ENCODE results near the gene PDZD8.
"Not testable (repeated sequence)": the region's sequence is repeated elsewhere in the genome, so short reads cannot be mapped to it uniquely, and the experiment has no call there.

Gene PDZD8

GRCh38 chr10:117303451-117303850 lies 71.8 kb downstream of the PDZD8 start:
- in situ Hi-C loops (cut with MboI; ENCODE audit: low sequenced_read_pairs): not testable (repeated sequence)

- in situ Hi-C loops (cut with MboI; ENCODE audit: low sequenced_read_pairs): no loop called here
Measured at GRCh38 chr10:117300671-117301070, 74.6 kb downstream of the PDZD8 start.

- in situ Hi-C loops (cut with MboI; ENCODE audit: low sequenced_read_pairs): no loop called here
Measured at GRCh38 chr10:117299435-117299834, 75.8 kb downstream of the PDZD8 start.

GRCh38 chr10:117298219-117298618 lies 77.0 kb downstream of the PDZD8 start:
- in situ Hi-C loops (cut with MboI; ENCODE audit: low sequenced_read_pairs): no loop called here

- in situ Hi-C loops (cut with MboI; ENCODE audit: low sequenced_read_pairs): no loop called here
Measured at GRCh38 chr10:117294735-117295134, 80.5 kb downstream of the PDZD8 start.

- in situ Hi-C loops (cut with MboI; ENCODE audit: low sequenced_read_pairs): no loop called here
Measured at GRCh38 chr10:117294039-117294645, 81.1 kb downstream of the PDZD8 start.

- in situ Hi-C loops (cut with MboI; ENCODE audit: low sequenced_read_pairs): not testable (repeated sequence)
Measured at GRCh38 chr10:117290872-117291271, 84.4 kb downstream of the PDZD8 start.

GRCh38 chr10:117284716-117285494 lies 90.3 kb downstream of the PDZD8 start:
- in situ Hi-C loops (cut with MboI; ENCODE audit: low sequenced_read_pairs): no loop called here

GRCh38 chr10:117277675-117278074 lies 97.6 kb downstream of the PDZD8 start:
- in situ Hi-C loops (cut with MboI; ENCODE audit: low sequenced_read_pairs): no loop called here

- in situ Hi-C loops (cut with MboI; ENCODE audit: low sequenced_read_pairs): no loop called here
Measured at GRCh38 chr10:117275121-117275520, 100.1 kb downstream of the PDZD8 start.

GRCh38 chr10:117274509-117274908 lies 100.7 kb downstream of the PDZD8 start:
- in situ Hi-C loops (cut with MboI; ENCODE audit: low sequenced_read_pairs): no loop called here

- in situ Hi-C loops (cut with MboI; ENCODE audit: low sequenced_read_pairs): no loop called here
Measured at GRCh38 chr10:117273980-117274379, 101.3 kb downstream of the PDZD8 start.

- in situ Hi-C loops (cut with MboI; ENCODE audit: low sequenced_read_pairs): no loop called here
Measured at GRCh38 chr10:117272195-117273076, 102.8 kb downstream of the PDZD8 start.

- in situ Hi-C loops (cut with MboI; ENCODE audit: low sequenced_read_pairs): no loop called here
Measured at GRCh38 chr10:117271427-117271826, 103.8 kb downstream of the PDZD8 start.

GRCh38 chr10:117268907-117269306 lies 106.3 kb downstream of the PDZD8 start:
- in situ Hi-C loops (cut with MboI; ENCODE audit: low sequenced_read_pairs): no loop called here

GRCh38 chr10:117268258-117268657 lies 107.0 kb downstream of the PDZD8 start:
- in situ Hi-C loops (cut with MboI; ENCODE audit: low sequenced_read_pairs): no loop called here

GRCh38 chr10:117266812-117267211 lies 108.4 kb downstream of the PDZD8 start:
- in situ Hi-C loops (cut with MboI; ENCODE audit: low sequenced_read_pairs): no loop called here

GRCh38 chr10:117266400-117266799 lies 108.8 kb downstream of the PDZD8 start:
- in situ Hi-C loops (cut with MboI; ENCODE audit: low sequenced_read_pairs): no loop called here

GRCh38 chr10:117264782-117265181 lies 110.5 kb downstream of the PDZD8 start:
- in situ Hi-C loops (cut with MboI; ENCODE audit: low sequenced_read_pairs): no loop called here

- in situ Hi-C loops (cut with MboI; ENCODE audit: low sequenced_read_pairs): no loop called here
Measured at GRCh38 chr10:117262903-117263293, 112.3 kb downstream of the PDZD8 start.

GRCh38 chr10:117262291-117262902 lies 112.8 kb downstream of the PDZD8 start:
- in situ Hi-C loops (cut with MboI; ENCODE audit: low sequenced_read_pairs): no loop called here
